Testis (tissue), 3 donors: ENCODE measurements around the gene SIRPB2. TPM values are rescaled to one million over a fixed set of nuclear protein-coding genes. Genes with fewer than 3 reads are reported as not detected.
A peak's percentile ranks its signal among the peaks of the same experiment; 100 is the strongest.

Experiments
- DNase-seq: peaks from one replicate; pipeline ENCODE4 v3.0.0-alpha.2; 2019
- H3K27ac ChIP-seq, 2 donors: fragments of 200-600 bp; sonication (generic); one replicate each; pipeline ENCODE4 v1.5.1; 2019
- H3K27me3 ChIP-seq: fragments of 200-600 bp; sonication (generic); one replicate; pipeline ENCODE4 v1.5.1; 2019
- H3K36me3 ChIP-seq: fragments of 200-600 bp; sonication (generic); one replicate; pipeline ENCODE4 v1.5.1; 2017; ENCODE audit warnings: low read depth; ENCODE audit errors: missing control alignments
- H3K4me1 ChIP-seq: fragments of 200-600 bp; sonication (generic); one replicate; pipeline ENCODE4 v1.5.1; 2019
- H3K4me3 ChIP-seq, 2 donors: fragments of 200-600 bp; sonication (generic); one replicate each; pipeline ENCODE4 v1.5.1; 2017 to 2019
- H3K9me3 ChIP-seq: fragments of 200-600 bp; sonication (generic); one replicate; pipeline ENCODE4 v1.5.1; 2017
- POLR2A ChIP-seq: fragments of 450-650 bp; IDR thresholded peaks from one replicate; pipeline ENCODE4 v1.6.1; 2017; ENCODE audit warnings: antibody characterized with exemption, mild to moderate bottlenecking, moderate library complexity
- WGBS, 2 donors: methylation state at CpG; one replicate each; pipeline ENCODE4 v1.1.5; 2018; 5-methylcytosine and 5-hydroxymethylcytosine counted together
- intact Hi-C: fragments of 100-400 bp; cut with DNase I; formaldehyde crosslinking; loops from one replicate; pipeline ENCODE4 v1.15.1; 2023; ENCODE audit warnings: low total_unique reads
- polyA plus RNA-seq: library from polyadenylated mRNA; stranded (reverse); fragments of 350-450 nt; fragmentation: Illumina TruSeq; extraction: RNeasy Lipid Tissue Mini Kit (QIAGEN cat#74804); gene quantifications from one replicate; pipeline ENCODE4 v1.2.3, GENCODE V29; 2014; ENCODE audit warnings: low read depth, low replicate concordance; ENCODE audit not compliant: insufficient read depth
- total RNA-seq, 2 donors: library from RNA; depleted of rRNA; stranded (reverse); fragments of >200 nt; gene quantifications; one replicate each; pipeline ENCODE4 v1.2.3, GENCODE V29; 2016
- TF ChIP-seq, protein P1 (sequence below), 3 experiments: fragments of 450-650 bp in 2 of 3; fragments of 200-600 bp in 1 of 3; sonication (generic) in 1 of 3; IDR thresholded peaks; one replicate each; pipeline ENCODE4 v1.5.1; 2016 to 2019; ENCODE audit warnings: antibody characterized with exemption in 3 of 3, mild to moderate bottlenecking in 2 of 3, moderate library complexity in 1 of 3

The SIRPB2 gene
- total and polyA plus RNA-seq, 3 donors from 2014 or later = 0.63 to 3.3 (median 1.5) TPM

DNA sequence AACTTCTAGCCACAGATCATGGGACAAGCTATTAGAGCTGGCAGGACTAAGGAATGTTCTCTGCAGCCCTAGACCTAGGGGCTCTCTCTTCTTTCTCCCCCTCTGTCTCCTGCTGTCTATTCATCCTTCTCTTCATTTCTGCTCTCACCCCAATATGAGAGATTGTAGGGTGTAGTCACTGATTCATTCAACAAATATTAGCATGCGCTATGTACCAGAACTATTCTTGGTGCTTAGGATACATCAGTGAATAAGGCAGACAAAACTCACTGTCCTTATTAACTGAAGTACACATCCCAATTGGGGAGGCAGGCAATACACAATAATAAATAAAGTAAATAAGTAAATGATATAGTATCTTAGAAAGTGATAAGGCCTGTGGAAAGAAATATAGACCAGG lies 14.7 kb upstream of the SIRPB2 start:
- TF ChIP-seq, protein P1, sequence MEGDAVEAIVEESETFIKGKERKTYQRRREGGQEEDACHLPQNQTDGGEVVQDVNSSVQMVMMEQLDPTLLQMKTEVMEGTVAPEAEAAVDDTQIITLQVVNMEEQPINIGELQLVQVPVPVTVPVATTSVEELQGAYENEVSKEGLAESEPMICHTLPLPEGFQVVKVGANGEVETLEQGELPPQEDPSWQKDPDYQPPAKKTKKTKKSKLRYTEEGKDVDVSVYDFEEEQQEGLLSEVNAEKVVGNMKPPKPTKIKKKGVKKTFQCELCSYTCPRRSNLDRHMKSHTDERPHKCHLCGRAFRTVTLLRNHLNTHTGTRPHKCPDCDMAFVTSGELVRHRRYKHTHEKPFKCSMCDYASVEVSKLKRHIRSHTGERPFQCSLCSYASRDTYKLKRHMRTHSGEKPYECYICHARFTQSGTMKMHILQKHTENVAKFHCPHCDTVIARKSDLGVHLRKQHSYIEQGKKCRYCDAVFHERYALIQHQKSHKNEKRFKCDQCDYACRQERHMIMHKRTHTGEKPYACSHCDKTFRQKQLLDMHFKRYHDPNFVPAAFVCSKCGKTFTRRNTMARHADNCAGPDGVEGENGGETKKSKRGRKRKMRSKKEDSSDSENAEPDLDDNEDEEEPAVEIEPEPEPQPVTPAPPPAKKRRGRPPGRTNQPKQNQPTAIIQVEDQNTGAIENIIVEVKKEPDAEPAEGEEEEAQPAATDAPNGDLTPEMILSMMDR (IDR thresholded peaks at IDR 0.05) = no peak
- TF ChIP-seq POLR2A = no peak
- no peaks in the 10 kb centered on the region for H3K27me3 ChIP-seq
- intact Hi-C loops = no loop called here

DNA sequence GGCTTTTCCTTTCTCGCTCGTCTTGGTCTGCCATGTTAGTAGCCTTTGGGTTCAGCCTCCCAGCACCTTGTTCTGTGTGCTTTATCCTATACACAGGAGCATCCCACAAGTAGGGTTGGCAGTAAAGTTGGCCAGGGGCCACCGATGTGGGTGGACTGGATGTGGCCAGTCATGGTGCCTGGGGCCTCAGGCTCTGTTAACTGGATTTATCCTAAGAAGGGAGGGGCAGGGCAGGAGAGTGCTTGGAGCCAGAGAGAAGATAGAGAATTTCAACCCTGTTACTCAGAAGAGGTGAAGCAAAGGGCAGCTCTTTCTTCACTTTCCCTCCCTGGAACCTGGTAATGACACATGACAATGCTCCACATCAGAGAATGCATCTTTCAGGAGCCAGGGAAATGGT lies 14.1 kb upstream of the SIRPB2 start:
- Histone ChIP-seq H3K9me3 (no peaks in the 10 kb centered on the region), H3K4me3 (no peak overlapping the region), H3K27ac (no peak overlapping the region), H3K27me3 (no peaks in the 10 kb centered on the region), H3K36me3 (no peaks in the 10 kb centered on the region), H3K4me1 (no peaks in the 10 kb centered on the region)
- TF ChIP-seq POLR2A = no peak
- TF ChIP-seq, protein P1 (IDR thresholded peaks at IDR 0.05) = no peak
- intact Hi-C loops = no loop called here
- WGBS, 2 donors = 77 to 78% methylated on average over 3 of the region's 3 CpGs
- DNase-seq = no peak

More for the DNA sequence above, 14.7 kb upstream of the SIRPB2 start:
- no peak overlapping the region for H3K4me3 ChIP-seq
- H3K27ac ChIP-seq = no peak overlapping the region
- H3K36me3 ChIP-seq = no peaks in the 10 kb centered on the region
- WGBS, 2 donors = 65 to 95% methylated on average over 1 of the region's 1 CpG
- no peaks in the 10 kb centered on the region for H3K9me3 ChIP-seq
- no peaks in the 10 kb centered on the region for H3K4me1 ChIP-seq
- no peak for DNase-seq

DNA sequence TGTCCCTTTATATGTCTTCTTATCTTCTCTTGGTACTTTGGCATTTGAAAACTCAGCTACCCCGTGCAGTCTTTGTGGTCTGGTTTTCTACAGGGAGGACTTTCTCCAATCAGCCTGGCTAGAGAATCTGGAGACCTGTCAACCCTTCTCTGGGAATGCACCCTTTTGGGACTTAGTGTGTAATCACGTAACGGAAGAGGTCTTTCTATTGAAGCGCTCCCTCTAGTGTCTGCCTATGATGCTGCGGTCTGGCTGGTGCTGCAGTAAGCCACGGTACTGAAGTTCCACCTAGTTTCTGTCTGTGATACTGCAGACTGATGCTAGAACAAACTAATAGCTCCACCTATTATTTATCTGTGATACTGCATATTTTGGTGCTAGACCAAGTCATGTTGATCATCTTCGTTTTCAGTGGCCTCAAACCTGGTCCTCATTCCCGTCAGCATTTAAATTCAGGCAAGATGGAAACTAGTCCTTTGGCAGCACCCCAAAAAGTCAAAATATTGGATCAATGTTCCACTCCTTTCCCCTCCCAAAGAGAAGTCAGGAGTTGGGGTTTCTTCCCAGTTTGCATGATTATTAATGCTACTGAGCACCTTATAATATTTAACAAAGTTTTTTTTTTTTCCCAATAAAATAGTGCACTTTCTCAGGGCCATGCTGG lies 12.5 kb upstream of the SIRPB2 start:
- Histone ChIP-seq H3K36me3 (no peaks in the 10 kb centered on the region), H3K27ac (no peak overlapping the region), H3K9me3 (no peaks in the 10 kb centered on the region), H3K4me1 (no peaks in the 10 kb centered on the region), H3K4me3 (no peak overlapping the region), H3K27me3 (no peaks in the 10 kb centered on the region)
- TF ChIP-seq POLR2A = no peak
- TF ChIP-seq, protein P1 (IDR thresholded peaks at IDR 0.05) = peak; percentile 56 to 64 (median 59)
- 16 to 18% methylated on average over 8 of the region's 8 CpGs for WGBS, 2 donors
- intact Hi-C loops = no loop called here
- peak; percentile 85 for DNase-seq

DNA sequence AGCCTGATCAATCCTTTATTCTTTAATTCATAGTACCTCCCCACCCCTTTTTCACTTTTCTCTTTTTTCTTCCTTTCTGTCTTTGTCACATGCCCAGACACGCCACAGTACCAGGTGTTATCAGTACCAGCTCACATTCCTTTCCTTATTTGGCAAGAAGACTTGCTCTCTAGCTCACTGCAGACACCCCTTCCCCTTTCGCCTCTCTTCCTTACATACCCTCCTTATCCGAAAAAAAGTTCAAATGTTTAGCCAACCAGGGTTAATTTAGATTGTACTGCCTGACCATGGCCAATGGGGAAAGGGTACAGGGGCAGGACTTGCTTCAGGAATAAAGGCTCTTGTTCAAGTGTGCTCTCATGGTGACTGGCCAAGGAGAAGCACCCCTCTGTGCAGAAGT lies 9.3 kb upstream of the SIRPB2 start:
- intact Hi-C loops = no loop called here
- WGBS, 2 donors = 34 to 54% methylated on average over 3 of the region's 3 CpGs
- Histone ChIP-seq H3K4me1 (no peaks in the 10 kb centered on the region), H3K36me3 (no peaks in the 10 kb centered on the region), H3K27ac (no peak overlapping the region), H3K9me3 (no peaks in the 10 kb centered on the region), H3K4me3 (no peak overlapping the region), H3K27me3 (no peaks in the 10 kb centered on the region)
- no peak for DNase-seq
- TF ChIP-seq, protein P1 (IDR thresholded peaks at IDR 0.05) = no peak
- no peak for TF ChIP-seq POLR2A
